ENCODE data around the gene ADGRB2. TPM values are rescaled to one million over a fixed set of nuclear protein-coding genes. Genes with fewer than 3 reads are reported as not detected.

Gene ADGRB2
- total RNA-seq, 1 experiment from 2014 or later = 3.4 TPM

DNA sequence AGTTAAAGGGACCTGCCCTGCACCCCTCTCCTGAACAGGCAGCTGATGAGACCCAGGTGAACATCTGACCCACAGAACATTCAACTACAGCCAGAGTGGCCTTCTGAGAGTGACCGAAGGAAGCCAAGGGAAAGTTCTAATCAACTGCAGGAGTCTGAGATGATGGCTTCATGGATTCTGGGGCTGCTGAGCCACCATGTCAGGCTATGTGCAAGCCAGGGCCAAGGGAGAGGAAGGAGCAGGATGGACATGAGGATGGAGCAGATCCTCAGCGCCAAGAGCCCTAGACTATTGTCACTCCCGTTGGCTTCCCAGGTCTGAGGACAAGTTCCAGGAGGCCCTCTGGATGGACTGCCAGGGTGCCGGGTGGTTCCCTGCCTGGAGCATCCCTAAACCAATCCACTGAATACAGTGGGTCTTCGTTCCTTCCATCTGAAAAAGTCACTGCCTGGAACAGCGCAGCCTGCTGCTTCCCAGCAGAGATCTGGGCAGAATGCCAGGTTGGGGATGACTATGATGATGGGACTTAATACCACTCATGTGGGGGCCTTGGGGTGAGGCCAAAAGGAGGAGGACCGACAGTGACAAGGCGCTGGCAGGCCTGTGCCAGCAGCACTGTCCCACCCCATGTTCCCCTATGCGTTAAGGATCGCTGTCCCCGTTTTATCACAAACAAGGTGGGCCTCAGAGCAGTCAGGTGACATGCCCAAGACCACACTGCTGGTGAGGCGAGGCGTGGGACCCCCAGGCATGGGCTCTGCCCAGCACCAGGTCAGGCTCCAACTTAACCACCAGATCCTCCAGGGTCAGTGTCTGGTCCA, 31.9 kb upstream of the ADGRB2 start:
- peak; percentile 83 for DNase-seq (ENCODE audit: low read depth)

DNA sequence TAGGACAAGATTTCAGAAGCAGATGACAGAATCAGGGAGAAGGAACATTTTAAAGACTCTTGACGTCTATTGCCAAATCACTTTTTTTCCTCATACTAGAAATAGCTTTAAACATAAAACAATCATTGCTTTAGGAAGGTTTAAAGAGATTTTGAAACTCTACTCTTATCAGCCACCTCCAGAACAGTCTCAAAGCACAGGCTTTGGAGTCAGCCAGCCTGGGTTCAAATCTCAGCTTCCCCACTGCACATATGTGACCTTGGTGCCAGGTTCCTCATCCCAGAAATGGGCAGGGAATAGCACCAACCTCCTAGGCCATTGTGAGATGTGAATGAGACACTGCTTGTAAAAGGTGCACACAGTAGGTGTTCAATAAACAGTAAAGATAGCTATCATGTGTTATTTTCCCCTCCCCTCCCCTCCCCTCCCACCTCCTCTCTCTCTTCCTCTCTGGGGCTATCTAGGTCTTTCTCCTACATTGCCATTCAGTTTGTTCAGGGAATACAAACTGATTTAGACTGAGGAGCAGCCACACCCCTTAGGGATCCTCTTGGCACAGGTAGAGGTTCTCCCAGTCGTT, 31.0 kb upstream of the ADGRB2 start:
- DNase-seq (ENCODE audit: low read depth) = no peak

DNA sequence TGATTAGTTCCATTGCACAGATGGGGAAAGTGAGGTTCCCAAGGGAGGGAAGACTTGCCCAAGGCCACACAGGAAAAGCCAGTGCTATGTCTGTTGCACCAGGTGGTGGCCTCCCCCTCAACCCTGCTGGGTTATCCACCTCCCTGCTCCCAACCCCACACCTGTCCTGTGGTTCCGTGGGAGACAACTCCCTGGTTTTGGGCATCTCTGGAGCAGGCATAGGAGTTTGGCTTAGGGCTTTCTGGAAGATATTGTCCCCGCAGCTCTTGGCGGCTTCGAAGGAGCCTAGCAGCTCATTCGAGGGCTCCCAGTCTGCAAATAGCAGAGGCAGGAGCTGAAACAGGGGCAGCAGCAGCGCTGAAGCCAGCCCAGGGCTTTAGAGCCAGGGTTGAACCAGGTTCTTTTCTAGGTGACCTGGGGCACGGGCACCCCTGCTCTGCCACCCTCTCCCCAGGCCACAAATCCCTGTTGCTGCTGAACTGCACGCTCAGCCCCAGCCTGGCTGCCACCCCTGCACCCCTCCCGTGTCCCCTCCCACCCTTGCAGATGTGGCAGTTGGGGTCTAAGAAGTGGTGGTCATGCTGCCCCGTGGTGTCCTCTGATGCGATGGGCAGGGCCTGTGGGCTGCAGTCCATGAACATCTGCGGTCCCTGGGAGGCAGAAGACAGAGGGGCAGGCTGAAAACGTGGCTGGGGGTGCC, 29.6 kb upstream of the ADGRB2 start:
- no peak for DNase-seq (ENCODE audit: low read depth)

DNA sequence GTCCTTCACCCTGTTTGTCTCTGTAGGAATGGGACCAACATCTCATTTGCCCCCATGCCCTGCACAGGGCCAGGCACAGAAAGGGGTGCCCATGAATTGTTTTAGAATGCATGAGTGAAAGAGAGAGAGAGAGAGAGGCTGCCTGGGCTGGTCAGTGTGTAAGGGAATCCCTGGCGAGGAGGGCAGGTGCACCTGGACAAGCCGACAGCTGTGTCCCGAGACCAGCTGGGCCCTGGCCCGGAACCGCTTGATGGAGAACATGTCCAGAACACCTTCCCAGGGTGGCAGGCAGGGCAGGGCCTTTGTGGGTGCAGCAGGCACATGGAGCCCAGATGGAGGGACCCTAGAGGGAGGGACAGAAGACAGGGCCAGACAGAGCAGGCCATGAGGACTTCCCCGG, 28.9 kb upstream of the ADGRB2 start:
- DNase-seq (ENCODE audit: low read depth) = no peak

DNA sequence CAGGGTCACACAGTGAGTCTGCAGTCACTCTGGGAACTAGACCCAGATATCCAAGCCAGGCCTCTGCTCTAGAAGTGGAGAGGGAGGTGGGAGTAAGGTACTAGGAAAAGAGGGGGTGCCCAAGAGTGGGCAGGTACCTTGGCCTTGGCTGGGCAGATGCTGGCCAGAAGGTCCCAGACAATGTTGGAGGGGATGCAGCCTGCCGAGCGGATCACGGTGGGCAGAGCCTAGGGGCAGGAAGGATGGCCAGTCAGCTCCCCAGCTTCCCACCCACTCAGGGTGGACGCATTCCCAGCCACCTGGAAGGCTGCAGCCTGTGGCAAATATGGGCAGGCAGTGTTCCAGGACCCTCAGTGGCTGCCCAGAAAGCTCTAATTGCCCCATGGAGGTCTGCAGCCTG, 28.4 kb upstream of the ADGRB2 start:
- DNase-seq (ENCODE audit: low read depth) = no peak

DNA sequence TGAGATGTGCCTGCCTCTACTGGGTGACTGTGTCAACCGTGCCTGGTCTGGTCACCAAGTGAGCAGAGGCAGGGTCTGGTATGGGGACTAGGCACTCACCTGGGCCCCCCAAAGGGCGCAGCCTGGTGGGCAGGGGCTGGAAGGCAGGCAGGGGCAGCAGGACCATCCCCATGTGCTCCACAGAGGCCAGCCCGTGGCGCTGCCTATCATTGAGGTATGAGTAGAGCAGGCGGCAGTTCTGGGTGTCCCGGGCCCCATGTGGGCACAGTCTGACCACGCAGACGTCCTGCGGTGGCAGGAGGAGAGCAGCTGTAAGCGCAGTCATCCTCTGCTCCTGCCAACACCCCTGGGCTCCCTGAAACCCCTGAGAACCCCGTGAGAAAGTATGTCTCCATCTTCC, 28.0 kb upstream of the ADGRB2 start:
- DNase-seq (ENCODE audit: low read depth) = no peak

DNA sequence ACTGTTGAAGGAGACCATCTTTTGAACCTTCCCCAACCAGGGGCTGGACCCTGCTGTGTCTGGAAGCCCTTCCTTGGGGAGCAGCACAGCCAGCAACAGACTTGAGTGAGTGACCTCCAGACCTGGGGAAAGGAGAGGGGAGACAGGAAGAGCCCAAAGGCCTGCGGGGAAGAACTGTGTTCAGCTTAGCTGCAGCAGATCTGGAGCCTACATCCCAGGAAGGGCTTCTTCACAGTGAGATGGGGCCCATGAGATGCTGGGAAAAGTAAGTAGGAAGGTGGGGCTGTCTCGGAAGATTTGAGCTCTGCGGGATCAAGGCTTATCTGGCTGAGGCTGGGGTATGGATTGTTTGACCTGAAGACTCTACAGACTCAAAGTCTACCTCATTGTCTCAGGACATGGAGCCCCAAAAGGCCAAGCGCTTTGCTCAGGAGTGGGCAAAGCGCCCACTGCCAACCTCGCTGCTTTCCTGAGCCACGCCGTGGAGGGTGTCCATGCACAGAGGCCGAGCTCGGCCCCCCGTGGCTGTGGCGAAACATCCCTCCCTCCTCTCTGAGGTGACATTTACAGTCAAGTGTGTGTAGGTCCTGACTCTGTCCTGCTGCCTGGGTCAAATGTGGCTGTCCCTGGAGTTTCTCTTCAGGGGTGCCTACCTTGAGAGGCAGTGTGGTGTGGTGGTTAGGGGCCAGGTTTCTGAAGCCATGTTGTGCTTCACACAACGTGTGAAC, 27.2 kb upstream of the ADGRB2 start:
- no peak for DNase-seq (ENCODE audit: low read depth)

DNA sequence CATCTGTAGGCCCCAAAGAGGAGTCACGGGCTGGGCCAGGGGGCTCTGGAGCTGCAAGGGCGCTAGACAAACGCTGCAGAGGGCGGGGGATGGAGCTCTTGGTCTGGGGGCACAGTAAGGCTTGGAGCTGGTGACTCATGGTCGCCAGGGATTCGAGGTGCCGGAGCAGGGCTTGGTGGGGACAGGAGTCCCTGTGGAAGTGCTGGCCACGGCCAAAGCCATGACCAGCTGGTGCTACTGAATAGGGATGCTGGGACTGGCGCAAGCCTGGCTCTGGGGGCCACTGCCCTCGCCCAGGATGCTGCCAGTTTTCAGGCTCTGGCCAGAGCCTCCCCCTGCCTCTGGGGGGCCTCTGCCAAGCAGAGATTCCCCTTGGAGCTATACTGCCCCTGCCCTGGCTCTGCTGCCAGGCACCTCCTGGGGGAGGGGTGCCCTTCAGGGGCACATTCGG, 26.5 kb upstream of the ADGRB2 start:
- no peak for DNase-seq (ENCODE audit: low read depth)

DNA sequence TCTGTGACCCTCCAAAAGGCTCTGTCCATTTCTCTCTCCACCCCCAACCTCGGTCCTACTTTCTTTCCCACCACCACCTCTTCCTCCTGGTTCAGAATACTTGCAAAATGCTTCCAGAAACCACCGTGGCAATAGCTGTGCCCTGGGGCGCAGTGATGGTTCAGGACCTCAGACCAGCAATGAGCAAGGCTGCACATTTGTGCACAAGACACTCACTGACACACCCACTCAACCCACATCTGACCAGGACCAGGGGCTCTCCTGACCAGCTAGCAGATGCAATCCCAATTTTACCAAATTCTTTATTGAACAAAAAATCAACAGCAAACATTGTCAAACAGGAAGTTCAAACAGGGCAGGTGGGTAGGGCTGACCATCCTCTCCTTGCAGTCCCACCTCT, 26.0 kb upstream of the ADGRB2 start:
- DNase-seq (ENCODE audit: low read depth) = peak; percentile 75

DNA sequence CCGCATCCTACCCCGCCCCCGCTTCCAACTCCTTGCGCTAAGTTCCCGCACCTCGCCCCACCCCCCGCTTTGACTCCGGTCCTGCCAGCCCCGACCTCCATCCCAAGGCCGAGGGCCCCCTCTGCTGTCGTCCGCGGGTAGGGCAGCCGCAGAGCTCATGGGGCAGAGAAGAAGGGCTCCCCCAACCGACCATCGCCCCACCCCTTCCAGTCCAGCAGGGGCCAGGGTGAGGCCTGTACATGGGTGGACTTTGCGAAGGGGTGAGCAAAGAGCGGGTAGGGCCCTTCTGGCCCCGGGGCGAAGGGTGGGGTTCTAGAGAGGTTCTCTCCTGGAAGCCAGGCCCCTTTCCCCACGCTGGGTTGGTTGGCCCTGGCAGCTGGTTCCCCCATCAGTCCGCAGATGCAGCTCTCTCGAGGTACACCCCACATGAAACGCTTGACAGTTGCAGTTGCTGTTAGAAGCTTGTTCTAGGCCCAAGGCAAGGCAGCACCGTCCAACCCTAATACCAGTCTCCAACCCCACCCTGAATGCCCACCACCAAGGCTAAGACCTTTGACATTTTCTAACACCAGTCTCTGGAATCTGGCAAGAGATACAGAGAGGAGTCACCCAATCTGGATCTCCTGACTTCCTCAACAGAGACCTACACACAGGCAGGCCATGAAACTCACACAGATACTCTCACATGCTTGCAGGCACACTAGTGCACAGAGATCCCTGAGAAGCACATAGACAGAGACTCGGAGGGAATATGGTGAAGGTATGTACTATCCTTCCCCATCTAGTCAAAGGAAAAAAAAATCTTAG, 25.3 kb upstream of the ADGRB2 start:
- DNase-seq (ENCODE audit: low read depth) = peak; percentile 83

DNA sequence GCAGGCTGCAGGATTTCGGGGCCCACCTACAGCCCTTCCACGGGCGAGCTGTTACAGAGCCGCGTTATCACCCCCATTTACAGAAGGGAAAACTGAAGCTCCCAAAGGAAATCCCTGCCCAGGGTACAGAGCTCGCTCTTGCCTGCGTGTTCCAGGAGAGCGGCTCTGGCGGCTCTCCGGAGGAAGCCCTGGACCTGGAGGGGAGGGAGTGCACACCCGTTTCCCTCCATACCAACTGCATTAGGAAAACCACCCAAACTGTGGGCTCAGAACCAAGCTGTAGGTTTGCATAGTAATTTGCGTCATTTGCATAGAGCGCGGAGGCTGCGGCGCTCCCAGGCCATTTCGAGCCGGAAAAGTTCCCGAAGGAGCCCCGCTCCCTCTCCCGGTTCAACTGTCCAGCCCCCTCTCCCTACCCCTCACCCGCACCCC, 24.7 kb upstream of the ADGRB2 start:
- peak; percentile 73 for DNase-seq (ENCODE audit: low read depth)

DNA sequence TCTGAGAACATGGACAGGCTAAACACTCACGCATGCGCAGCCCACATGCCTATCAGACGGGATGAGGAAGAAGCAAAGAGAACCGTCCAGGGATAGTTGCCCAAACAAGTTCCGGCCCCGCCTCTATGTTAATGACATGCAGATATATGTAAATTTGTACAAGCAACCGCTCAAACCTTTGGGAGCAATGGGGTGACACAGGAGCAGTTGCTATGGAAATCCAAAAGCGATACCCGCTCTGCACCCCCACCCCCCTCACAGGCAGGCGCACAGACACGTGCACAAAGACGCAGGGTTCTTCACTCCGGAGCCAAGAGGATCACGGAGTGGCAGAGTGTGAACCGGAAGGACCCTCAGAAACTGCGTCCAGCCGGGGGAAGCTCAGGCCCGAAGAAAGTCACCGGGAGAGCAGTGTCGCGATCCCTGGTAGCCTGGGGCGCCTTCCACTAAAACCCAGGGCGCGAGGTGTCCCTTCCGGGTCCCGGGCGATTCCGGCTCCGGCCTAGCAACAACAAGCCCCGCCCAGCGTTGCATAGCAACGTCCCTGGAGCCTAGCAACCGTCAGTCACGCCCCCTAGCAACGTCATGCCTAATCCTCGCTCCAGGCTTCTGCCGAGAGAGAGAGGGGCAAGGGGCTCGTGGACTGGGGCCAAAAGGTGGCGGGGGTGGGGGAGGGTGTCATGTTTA, 24.1 kb upstream of the ADGRB2 start:
- DNase-seq (ENCODE audit: low read depth) = peak; percentile 89

DNA sequence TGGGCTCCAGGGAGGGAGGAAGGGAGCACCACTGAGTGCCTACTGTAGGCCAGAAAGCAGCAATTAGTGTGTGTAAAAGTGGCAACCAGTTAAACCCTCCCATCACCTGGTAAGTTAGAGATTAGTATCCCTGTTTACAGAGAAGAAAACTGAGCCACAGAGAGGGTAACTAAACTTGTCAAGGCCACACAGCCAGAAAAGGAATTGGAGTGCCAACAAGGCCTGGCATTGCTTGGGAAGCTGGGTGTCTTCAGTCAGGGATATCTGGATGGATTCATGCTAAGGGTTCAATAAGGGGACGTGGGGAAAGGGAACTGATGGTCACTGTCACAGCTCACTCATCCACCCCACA, 23.6 kb upstream of the ADGRB2 start:
- no peak for DNase-seq (ENCODE audit: low read depth)

DNA sequence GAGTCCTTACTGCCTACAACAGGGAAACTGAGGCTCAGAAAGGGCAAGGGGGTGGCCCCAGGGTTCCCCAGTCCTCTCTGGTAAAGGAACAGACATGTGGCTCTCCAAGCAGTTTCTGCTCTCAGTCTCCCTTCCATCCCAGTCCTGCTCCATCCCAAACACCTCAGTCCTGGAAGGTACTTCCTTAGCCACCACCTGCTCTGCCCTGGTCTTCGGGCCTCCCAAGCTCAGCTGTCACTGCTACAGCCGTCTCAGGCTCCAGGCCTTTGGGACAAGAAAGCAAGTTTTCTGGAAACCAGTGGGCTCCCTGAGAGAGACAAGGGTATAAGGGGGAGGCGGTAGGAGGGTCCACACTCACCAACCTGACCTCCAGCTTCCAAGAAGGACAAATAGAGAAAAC, 23.1 kb upstream of the ADGRB2 start:
- no peak for DNase-seq (ENCODE audit: low read depth)

DNA sequence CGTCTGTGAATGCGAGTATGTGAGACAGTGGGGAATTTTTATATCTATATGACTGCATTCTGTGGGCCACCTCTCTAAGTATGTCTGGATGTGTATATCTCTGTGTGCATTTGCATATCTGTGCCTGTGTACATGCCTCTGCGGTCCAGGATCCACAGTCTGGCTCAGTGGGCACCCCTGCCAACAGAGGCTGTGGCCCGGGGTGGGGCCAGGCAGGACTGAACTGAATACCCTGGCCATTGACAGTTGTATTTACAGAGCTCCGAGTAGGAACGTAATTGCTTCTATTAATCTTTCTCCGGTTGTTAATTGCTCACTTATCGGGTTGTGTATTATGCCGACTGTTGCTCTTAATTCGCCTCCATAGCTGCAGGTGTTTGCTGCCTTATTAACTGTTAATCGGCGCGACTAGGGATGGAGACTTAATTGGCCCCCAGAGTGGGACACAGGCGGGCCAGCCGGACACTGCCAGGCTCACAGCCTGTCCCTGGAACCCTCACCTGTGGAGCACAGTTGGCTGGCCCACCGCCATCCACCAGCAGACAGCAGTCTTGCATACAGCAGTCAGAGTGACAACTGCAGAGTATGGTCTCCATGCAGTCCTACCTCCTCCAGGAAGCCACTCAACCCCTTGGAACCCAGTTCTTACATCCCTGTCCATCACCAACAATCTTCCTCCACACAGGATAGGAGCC, 22.4 kb upstream of the ADGRB2 start:
- DNase-seq (ENCODE audit: low read depth) = no peak

DNA sequence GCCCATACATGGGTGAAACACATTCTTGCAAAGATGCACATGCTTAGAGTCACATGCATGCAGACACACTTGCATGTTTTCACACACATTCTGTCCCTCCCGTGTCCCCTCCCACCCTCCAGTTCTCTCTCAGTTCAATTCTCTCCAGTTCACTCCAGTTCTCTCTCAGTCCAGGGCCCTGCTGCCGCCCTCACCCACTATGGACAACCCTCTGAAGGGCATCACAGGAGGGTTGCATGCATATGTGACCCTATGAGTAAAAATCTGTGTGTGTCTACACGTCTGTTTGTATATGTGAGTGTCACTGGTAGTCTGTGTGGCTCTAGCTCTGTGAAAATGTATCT, 21.8 kb upstream of the ADGRB2 start:
- no peak for DNase-seq (ENCODE audit: low read depth)

DNA sequence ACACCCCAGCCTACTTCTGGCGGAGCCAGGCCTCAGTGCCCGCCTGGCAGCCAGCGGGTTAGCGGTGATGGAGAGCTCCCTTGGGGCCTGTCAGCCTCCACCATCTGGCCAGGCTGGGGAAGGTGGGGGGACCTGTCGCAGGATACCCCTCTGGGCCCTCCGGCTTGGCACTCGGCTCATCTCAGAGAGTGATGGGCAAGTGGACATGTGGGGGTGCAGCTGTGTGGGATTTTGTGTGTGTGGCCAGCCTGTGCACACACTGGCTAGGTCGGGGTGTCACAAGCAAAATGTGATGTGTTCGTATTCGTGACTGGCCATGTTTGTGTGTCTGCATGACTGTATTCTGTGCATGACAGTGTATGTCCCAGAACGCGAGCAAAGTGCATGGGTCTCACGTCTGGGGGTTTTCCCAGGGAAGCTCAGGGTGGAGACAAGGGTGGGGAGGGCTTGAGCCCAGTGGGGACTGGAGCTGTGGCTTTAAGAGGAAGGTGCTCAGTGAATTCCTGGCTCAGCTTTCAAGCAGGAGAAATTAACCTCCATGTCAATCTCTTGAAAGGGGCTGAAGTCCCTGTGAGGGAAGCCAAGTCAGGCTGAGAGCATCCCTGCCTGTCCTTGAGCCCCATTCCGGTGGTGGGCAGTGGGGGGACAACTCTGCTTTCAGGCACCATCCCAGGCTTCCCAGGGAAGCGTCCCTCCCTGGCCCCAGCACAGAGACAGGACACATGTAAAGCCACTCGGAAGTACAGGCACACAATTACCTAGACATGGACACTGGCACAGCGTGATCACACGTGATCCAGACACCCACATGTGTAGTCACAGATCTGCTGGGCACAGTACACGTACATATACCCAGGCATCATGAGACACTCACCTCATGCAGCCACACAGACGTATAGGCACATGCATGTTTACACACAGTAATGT, 21.1 kb upstream of the ADGRB2 start:
- DNase-seq (ENCODE audit: low read depth) = no peak

DNA sequence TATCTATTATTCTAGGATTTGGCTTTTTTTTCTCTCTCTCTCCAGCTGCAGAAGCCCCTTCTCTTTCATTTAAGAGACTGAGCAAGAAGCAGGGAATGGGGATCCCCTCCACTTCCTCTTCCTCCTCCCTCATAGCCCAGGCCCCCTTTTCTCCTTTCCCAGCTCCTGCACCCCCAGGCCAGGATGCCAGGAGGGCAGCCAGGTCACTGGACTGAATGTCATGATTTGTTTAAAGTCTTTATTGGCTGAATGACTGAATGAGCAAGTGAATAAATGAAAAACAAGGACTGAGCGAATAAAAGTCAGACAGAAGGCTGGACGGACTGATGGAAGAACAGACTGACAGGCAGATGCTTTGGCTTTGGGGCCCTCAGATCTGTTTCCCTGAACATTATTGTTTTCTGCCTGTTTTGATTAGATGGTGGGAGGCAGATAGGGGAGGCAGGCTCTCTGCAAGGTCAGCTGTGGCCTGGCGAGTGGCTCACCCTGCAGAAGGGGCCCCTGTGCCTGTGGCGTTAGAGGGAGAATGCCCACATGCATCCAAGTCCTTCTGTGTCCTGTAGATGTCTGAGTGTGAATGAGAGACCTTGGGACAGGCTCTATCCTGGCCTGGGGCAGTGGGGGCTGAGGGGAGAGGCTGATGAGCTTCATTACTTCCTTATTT, 20.3 kb upstream of the ADGRB2 start:
- DNase-seq (ENCODE audit: low read depth) = no peak

DNA sequence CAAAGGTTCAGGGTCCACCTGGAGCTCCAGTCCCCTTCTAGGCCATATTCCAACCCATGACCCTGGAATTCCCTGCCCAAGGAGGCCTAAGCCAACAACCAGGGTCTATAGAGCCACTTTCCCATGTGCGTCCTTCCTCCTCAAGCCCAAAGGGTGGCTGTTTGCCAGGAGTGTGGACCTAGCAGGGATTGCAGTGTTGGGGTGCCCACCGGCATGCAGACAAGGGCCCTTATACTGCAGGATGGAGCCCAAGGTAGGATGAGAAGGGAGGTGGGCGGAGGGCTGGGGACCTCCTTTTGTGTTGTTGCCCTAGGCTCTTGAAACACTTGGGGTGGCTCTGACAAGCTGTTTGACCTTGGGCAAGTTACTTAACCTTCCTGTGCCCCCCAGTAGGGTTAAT, 19.7 kb upstream of the ADGRB2 start:
- no peak for DNase-seq (ENCODE audit: low read depth)

All from RPMI7951 (cell line).